ENCODE results near the gene RPS21.

The RPS21 gene

DNA sequence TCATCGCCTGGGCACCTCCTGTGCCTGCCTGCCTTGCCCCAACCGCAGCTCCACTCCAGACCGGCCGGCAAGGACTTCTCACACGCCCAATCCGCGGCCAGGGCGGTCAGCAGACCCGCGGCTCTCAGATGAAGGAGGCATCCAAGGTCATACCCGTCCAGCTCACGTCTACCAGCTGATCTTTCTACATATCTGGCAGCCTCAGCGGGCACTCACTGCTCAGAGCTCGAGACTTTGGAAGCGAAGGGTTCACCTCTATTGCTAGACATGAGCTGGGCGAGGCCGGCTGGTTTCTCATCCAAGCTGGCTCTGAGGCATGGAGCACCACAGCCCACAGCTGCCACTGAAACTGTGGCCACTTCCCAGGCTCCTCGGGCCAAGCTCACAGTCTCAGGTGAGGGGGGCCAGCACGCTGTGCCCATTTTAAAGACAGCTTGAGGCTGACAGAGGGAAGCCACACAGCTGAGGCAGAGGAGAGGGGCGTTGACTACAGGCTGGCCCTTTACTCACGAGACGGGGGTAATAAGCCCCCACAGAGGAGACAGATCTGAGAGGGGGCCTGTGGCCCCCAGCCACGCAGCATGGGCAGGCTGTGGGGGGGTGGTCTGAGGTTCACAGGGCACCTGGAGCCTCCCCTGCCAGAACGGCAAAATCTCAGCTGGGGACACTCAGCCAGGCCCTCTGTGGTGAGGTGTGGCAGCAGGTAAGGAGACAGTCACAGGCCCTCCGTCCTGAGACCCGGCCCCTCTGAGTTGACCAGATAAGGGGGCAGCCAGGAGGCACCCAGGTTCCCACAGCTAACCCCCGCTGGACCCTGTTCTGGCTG is 21.8 kb upstream of the RPS21 start:
- TF ChIP-seq, protein P1, sequence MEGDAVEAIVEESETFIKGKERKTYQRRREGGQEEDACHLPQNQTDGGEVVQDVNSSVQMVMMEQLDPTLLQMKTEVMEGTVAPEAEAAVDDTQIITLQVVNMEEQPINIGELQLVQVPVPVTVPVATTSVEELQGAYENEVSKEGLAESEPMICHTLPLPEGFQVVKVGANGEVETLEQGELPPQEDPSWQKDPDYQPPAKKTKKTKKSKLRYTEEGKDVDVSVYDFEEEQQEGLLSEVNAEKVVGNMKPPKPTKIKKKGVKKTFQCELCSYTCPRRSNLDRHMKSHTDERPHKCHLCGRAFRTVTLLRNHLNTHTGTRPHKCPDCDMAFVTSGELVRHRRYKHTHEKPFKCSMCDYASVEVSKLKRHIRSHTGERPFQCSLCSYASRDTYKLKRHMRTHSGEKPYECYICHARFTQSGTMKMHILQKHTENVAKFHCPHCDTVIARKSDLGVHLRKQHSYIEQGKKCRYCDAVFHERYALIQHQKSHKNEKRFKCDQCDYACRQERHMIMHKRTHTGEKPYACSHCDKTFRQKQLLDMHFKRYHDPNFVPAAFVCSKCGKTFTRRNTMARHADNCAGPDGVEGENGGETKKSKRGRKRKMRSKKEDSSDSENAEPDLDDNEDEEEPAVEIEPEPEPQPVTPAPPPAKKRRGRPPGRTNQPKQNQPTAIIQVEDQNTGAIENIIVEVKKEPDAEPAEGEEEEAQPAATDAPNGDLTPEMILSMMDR (IDR thresholded peaks at IDR 0.05; ENCODE audit: low read depth, low read length, missing control alignments): no peak
- no peak for DNase-seq (ENCODE audit: low read depth)
- H3K4me3 ChIP-seq (ENCODE audit: low read depth, low read length): no peak overlapping the region
- in situ Hi-C loops (cut with HindIII; ENCODE audit: low sequenced_read_pairs): no loop called here

DNA sequence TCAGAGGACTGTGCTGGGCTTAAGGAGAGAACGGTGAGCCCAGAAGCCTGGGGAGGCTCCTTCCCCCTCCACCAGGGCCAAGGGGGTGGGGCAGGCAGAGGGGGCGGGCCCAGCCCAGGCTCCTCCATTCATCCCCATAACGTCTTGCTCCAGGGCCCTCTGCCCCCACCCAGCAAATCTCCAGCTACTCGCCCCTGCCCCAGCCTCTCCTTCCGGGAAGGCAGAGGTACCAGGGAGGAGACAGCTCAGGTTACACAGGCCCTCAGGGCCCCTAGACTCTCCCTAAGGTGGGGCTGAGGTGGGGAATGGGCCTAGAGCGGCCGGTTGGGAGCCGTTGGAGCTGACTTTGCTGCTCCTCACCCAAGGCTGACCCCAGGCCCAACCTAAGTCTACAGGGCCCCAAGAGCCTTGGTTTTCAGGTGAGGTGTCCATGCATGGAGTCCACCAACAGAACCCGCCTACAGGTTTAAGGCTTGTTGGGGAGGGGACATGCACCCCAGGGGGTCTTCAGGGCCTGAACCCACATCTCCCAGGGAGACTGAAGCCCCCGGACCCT is 21.0 kb upstream of the RPS21 start:
- in situ Hi-C loops (cut with HindIII; ENCODE audit: low sequenced_read_pairs): no loop called here
- peak overlapping the region; percentile 55 for H3K4me3 ChIP-seq (ENCODE audit: low read depth, low read length)
- no peak for DNase-seq (ENCODE audit: low read depth)
- TF ChIP-seq, protein P1 (IDR thresholded peaks at IDR 0.05; ENCODE audit: low read depth, low read length, missing control alignments): no peak

DNA sequence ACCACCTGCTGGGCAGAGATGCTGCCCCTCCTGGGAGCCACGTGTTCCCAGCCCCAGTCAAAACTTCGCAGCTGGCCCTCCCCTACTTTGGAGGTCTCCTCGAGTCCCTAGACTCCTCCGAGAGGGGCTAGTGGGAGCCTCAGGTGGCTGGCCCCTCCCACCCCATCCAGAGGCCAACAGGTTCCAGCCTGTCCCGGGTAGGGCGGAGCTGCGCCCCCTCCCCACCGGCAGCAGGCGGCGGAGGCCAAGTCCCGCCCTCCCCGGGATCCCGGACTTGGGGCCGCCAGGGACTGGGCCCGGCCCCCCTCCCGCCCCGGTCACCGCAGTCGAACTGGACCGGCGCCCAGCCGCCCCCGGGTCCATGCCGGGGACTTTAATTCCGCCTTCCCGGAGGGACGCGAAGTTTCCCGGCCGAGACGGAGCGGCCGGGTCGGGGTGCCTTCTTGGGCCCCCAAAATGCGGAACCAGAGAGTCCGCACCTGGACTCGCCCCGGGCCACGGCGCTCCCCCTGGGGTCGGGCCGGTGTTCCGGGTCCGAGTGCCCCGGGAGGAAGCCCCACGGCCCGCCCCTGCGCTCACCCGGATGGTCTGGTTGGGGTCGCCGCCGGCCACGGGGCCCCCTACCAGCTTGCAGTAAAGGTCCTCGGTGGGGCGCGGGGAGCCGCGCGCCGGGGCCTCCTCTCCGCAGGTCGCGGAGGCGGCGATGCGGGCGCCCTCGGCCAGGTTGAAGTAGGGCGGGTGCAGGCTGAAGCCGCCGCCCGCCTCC is 20.4 kb upstream of the RPS21 start:
- peak overlapping the region; percentile 55 for H3K4me3 ChIP-seq (ENCODE audit: low read depth, low read length)
- in situ Hi-C loops (cut with HindIII; ENCODE audit: low sequenced_read_pairs): no loop called here
- no peak for DNase-seq (ENCODE audit: low read depth)
- TF ChIP-seq, protein P1 (IDR thresholded peaks at IDR 0.05; ENCODE audit: low read depth, low read length, missing control alignments): no peak

DNA sequence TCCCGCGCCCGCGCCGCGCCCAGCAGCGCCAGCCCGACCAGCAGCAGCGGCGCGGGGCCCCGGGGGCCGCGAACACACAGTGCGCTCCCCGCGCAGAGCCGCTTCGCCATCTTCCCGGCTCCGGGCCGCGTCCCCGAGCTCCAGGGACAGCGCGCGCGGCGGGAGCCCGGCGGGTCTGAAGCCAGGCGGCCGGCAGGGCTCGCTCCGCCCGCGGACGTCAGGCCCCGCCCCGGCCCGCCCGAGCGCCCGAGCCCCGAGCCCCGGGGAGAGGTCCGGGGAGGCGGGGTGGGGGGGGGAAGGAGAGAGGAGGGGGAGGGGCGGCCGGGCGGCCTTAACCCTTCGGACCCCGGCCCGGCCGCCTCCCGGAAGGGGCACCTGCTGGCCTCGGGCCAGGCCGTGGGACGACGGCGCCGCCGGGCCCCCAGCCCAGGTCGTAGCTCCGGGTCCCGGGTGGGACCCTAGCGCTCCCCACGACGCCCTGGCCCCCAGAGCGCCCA is 19.7 kb upstream of the RPS21 start, which contains the start of gene LAMA5:
Gene LAMA5 (minus strand): TSS at position 177 of the 497 bp plus-strand sequence. CDS start 67 bp downstream, at position 110.
- TF ChIP-seq, protein P1 (IDR thresholded peaks at IDR 0.05; ENCODE audit: low read depth, low read length, missing control alignments): no peak
- peak within 1 kb of the TSS; percentile 55 for H3K4me3 ChIP-seq (ENCODE audit: low read depth, low read length)
- no peak for DNase-seq (ENCODE audit: low read depth)
- in situ Hi-C loops (cut with HindIII; ENCODE audit: low sequenced_read_pairs): no loop called here

DNA sequence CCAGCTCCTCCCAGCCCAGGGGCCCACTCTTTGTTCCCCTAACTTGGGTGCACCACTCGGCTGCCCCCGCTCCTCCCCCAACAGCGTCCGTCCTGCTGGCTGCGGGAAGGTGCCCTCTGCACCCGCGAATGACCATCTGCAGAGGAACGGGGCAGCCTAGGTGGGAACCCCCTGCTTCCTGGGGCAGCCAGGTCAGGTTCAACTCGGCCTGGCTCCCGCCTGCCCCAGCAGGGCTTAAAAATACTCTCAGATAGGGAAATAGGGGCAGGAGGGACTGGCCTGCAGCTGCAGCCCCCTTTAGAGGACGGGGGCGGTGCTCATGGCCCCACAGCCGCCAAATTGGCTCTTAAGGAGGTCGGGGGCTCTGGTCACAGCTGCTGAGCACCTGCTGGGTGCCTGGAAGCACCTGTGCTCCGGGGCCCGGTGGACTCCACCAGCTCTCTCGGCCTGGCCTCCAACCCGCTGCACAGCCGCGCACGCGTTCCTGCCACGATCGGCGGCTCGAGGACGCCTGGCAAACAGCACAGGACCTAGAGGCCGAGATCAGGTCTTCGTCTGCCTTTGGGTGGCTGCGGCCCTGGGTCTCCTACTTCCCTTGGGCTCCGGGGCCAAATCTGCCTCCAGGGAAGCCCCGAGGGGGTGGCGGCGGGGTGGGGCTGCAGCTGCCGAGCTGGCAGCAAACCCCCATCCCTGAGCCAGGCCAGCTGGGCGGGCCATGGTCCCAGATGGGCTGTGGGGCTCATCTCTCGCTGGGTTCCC is 19.1 kb upstream of the RPS21 start:
- no peak for DNase-seq (ENCODE audit: low read depth)
- TF ChIP-seq, protein P1 (IDR thresholded peaks at IDR 0.05; ENCODE audit: low read depth, low read length, missing control alignments): no peak
- no peak overlapping the region for H3K4me3 ChIP-seq (ENCODE audit: low read depth, low read length)
- in situ Hi-C loops (cut with HindIII; ENCODE audit: low sequenced_read_pairs): no loop called here
